HG02798 (cell line): ENCODE data around the gene TARBP2.
"Not testable (repeated sequence)": the region's sequence is repeated elsewhere in the genome, so short reads cannot be mapped to it uniquely, and the experiment has no call there.

ENCODE experiments used
- ATAC-seq: cut with Tn5 transposase; IDR thresholded peaks from one replicate; pipeline ENCODE4 v1.9.1; 2021; ENCODE audit warnings: mild to moderate bottlenecking; ENCODE audit not compliant: unreplicated experiment, poor library complexity

Gene TARBP2

DNA sequence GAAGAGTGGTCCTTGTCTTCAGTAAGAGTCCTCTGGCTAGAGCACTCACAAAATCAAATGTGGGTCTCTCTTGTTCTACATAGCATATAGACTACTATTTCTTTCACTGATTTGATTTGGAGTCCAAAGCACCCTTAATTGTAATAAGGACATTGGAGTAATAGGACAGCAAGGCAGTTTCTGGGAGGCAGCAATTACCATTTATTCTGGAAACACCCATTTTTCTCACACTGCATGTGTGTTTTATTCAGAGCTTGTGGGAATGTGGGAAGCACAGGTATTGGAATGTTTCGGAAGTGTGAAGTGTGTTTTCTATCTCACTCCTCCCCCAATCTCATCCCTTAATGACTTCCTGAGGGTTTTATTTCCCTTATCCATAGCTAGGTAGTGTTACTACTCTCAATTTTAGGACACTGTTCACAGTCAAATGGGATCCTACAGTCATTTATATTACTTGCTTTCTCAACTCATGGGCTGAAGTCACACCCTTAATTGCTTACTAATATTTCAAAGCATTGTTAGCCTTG, 29.0 kb upstream of the TARBP2 start:
- ATAC-seq = no peak

DNA sequence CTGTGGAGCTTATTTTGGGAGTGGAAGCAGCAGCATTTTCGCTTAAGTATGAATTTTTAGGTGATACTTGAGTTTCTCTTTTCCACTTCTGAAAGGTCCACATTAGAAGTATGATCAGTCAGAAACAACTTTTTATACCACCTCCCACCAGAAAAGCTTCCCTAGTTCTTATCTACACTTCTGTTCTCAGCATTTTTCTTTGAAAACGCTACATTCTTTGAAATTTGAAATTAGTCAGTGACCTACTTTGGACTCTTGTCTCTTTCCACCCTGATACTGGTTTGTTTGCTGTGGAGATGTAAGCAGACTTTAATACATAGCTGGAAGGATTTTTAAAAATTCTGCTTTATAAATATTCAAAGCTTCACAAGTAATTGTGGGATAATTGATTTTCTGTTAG, 27.0 kb upstream of the TARBP2 start:
- ATAC-seq = no peak

DNA sequence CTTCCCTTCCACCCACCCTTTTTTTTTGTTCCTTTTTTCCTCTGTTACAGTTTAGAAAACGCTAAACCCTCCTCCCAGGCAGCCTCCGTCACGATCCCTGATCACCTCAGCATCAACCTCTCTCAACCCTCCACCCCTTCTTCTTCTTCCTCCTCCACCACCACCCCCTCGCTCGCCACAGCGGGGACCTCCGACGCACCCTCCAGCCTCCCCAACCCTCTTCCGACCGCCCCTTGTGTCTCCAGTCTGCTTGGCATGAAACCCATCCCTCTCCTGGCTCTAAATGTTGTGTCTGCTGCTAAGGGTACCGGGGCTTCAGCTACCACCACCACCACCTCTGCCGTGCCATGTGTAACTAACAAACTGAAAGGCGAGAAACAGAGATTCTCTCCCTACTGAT, 26.3 kb upstream of the TARBP2 start:
- ATAC-seq = no peak

DNA sequence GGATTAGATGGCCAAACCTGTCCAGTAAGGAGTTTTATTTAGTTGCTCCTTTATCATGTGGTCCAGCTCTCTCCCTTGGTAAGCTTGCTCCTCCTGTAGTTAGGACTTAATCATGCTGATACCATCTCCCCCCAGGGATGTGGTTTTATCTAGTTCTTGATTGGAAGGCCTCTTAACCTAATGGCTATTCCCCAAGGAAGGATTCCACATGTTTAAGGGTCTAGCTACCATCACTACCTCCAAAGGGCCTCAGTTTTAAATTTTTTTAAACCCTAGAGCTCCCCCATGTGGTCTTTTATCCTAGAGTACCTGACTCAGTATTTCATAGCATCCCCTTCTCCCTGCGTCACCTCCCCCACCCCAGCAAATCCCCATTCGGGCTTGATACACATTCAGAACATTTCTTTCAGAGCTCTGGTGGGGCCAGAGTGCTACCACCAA, 24.3 kb upstream of the TARBP2 start:
- ATAC-seq = no peak

DNA sequence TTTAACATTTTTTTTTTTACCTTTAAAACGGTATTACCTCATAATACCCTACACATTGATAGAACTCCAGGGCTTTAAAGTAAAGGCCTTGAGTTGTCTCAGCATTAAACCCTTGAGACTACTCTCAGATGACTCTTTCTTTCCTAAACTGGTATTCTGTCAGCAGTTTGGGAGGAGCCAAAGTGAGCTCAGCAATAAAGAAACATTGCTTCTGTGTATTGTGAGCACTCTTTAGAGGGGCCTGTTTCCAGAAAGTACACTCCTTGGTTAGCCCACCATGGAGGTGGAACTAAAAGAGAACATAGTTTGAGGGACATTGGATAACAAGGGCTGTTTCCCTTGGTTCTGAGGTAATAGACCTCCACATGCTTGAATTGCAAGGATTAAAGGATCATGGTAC, 22.2 kb upstream of the TARBP2 start:
- no peak for ATAC-seq

DNA sequence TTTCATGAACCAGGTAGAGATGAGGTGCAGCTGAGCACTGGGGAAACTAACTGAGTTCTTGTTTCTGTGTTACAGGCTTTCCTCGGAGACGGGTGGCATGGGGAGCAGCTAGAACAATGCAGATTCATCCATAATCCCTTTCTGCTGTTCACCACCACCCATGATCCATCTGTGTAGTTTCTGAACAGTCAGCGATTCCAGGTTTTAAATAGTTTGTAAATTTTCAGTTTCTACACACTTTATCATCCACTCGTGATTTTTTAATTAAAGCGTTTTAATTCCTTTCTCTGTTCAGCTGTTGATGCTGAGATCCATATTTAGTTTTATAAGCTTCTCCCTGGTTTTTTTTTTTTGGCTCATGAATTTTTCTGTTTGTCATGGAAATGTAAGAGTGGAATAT, 21.8 kb upstream of the TARBP2 start:
- no peak for ATAC-seq

DNA sequence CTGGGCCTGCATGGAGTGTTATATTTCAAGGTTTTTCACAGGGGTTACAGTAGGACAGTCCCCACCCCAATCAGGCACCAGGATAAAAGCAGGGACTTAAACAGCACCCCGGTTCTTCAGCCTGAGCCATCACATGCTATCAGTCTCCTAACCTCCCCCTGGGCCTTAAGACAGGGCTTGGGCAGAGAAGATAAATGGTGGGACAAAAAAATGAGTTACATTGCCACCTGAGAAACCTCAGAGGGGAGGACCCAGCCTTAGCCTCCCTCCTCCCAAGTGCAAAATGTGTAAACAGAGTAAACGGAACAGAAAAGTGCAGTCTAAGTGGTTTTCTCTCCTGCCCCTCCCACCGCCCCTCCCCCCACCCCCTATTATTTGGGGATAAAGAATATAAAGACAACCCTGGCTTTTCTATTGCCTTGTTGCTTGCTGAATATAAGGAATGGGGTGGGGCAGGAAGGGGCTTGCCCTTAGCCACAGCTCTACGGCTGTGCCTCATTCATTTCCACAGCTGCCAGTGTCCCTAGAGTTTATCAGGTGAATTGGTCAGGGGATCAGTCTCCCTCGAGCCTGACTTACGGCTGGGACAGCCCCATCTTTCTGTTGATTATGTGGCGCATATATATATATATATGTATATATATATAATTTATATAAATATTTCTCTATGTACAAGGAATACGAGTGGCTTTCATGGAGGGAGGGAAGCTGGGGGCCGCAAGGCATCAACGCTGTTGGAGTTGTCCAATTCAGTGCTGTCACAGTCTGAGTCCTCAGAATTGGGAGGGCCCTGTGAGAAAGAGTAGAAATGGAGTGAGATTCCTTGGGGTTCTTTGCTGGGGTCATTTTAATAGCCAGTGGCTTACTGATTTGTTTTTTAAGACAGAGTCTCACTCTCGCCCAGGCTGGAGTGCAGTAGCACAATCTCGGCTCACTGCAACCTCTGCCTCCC, 20.3 kb upstream of the TARBP2 start:
- ATAC-seq = no peak

DNA sequence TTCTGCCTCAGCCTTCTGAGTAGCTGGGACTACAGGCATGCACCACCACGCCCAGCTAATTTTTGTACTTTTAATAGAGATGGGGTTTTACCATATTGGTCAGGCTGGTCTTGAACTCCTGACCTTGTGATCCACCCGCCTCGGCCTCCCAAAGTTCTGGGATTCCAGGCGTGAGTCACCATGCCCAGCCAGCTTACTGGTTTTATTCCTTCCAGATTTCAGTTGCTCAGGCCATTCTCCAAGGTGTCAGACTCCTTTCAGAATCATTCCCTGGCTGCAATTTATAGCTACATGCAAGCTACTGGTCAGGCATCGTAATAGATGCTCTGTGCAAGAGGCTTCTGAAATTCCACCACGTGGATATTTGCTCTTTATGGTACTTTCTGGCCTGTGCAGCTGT, 19.6 kb upstream of the TARBP2 start:
- not testable (repeated sequence) for ATAC-seq

DNA sequence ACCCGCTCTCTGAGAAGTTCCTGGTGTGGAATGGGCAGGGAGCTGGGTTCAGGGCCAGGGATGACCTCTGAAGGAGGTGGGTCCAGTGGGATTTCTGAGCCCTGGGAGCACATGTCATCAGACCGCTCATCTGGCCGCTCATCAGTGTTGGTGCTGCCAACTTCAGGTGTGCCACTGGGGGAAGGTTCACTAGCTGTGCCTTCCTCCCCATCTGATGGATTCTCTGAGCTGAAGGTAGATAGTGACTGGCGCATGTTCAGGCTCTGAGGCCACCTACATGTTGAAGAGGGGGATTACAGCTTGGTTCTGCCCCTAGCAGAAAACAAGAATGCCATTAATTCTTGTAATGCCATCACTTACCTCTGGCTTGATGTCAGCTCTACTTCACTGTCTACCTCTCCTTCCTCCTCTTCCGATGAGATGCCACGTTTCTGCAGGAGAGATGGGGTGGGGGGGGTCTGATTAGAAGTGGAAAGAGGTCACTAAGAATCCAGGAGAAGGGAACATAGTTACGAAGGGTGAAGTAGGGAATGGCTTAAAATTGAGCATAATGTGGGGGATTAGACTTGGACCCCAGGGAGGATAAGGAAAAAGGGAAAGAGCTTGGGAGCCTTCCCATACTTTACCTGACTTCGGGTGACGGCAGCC, 19.0 kb upstream of the TARBP2 start:
- no peak for ATAC-seq

DNA sequence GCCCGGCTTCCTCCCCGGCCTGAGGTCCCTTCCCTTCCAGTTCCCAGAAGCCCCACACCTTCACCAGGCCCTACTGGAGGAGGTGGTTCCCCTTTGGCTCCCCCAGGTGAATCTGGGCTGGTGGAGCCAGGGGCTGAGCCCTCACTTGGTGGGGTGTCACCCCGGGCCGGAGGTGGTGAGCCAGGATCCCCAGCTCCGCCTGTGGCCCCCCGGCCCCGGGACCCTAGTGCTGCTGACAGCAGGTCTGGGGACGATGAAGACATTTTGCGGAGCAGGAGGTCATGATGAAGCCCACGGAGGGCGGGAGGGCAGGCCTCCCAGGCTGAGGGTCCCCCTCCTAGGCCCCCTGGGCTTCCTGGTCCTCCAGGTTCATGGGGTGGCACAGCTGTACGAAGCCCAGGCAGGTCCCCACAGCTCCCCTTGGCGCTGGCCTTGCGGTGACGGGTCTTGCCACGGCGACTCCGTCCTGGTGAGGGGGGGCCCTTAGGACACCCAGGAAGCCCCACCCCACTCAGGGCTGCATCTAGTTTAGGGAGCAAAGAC, 18.4 kb upstream of the TARBP2 start:
- no peak for ATAC-seq

DNA sequence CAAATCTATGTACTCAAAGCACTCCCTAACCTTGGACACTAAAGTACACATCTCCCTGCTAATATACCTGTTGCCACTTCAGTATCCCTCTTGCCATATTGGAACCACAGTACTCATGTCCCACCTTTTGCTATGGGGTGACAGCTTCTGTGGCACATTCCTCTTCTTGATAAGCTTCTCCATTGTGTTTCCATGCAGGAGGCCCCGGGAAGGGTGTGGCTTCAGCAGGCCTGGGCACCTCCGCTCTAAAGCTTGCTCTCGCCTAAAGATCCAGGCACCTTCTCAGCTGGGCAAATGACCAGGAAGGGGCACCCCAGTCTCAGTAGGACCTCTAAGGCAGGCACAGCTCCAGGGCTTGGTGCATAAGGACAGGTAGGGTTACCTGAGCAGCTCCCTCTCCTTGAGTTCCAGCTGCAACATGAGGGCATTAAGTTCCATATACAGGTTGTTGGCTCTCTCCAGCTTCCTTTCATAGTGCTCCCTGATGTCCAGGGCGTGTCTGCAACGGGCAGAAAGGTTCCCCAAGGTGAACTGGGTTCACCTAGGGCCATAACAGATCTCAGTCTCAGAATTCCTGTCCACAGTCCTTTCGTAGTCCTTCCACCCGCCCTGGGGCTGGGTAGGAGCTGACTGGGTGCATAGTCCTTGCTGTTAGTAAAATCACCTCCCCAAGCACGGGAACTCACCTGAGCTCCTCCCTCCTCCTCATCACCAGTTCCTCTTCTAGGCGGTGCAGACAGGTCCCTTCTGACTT, 17.7 kb upstream of the TARBP2 start:
- no peak for ATAC-seq

DNA sequence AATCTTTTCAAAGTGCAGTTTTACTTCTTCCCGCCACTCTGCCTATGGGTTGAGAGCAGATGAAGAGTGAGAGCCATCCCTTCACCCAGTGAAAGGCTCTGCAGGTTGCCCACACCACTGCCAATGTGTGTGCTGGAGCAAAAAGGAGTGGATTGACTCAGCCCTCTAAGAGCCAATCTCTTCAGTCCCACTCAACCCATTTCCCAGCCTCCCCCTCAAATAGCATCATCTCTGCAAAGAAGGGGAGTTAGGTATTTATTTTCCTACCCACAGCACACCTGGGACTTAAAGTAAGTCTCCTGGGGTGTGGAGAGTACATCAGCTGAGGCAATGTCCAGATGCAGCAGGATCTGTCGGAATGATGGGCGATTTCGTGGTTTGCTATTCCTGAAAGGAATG, 17.1 kb upstream of the TARBP2 start:
- ATAC-seq = no peak

DNA sequence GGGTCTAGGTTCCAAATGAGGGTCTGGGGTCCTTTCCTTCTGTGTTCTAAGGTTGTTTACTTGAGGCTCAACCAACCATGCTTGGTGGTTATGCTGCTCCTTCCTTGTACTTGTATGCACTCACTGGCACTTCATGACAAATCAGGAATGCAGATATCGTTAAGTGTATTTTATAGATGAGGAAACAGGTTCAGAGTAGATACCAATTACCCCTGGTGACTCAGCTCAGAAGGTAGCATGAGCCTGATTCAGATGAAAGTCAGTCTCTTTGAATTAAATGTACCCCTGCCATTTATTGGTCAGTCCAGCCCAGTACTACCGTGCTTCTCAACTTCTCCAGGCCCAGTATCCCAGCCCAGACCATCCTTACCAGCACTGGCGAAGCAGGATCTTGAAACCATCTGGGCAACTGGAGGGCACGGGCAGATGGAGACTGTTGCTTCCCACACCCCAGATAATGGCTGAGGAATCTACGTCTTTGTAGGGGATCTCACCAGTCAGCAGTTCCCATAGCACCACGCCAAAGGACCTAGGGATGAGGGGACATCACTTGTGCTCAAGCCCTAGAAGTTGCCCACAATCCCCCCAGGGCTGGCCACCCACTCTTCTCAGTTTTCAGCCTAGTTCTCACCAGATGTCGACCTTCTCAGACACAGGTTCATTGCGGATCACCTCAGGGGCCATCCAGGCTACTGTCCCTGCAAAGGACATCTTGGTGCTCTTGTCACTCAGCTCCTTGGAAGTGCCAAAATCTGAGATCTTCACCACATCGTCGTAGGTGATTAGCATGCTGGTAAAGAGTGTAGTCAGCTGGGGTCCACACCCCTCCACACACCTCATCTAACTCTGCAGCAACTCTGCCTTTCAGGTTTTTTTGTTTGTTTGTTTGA, 16.2 kb upstream of the TARBP2 start:
- no peak for ATAC-seq

DNA sequence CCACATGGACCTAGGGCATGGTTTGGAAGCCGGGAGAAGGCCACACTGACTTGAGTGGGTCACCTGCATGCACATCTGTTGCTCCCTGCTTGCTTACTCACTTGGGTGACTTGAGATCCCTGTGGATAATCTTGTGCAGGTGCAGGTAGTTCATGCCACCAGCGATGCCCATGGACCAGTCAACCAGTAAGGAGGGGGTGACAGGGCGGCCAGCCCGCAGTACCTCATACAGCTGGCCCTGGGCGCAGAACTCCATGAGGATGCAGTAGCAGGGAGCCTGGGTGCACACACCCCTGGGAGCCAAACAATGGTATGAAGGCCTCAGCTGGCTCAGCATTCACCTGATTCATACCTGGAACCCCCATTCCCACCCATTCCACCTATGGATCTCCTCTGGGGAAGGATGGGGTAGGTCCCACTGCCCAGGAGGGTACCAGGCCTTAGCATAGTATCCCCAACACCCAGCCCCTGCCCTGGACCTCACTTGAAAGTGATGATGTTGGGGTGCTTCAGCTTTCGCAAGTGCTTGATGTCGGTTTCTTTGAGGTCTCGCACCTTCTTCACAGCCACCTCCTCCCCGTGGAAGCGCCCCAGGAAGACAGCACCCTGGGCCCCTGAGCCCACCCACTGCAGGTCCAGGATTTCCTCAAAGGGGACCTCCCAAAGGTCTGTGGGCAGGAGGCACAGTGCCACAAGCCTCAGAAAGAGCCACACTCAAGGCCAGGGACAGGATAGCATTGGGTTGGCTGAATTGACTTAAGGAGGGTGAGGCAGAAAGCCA, 14.9 kb upstream of the TARBP2 start:
- no peak for ATAC-seq

DNA sequence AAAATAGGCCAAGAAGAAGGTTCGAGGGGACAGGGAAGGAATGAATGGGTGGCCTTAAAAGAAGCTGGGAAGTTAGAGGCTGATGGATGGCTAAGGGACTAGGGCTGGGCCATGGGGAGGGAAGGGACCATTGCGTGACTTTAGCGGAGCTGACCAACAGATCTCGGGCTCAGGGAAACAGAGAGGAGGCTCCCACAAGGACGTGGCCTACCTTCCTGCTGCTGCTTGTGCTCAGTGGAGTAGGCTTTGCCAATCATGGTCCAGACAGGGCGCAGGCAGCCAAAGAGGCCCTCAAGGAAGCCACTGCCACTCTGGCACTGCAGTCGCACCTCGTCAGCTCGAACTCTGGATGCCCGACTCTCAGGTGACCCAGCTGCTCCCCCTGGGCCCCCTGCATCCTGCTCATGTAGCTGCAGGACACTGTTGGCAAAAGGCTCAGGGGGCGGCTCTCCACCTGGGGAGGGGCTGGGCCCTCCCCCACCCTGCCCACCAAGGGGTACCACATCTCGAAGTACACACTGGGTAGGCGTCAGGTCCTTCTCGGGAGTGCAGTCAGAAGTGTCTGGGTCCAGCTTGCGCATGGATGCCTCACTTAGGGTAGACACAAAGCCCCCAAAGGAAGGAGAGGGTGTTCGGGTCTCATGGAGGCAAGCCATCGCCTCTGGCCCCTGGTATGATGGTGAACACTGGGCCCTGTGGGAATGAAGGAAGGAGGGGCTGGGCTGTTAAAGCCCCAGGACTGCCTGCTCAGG, 14.2 kb upstream of the TARBP2 start:
- ATAC-seq = no peak

DNA sequence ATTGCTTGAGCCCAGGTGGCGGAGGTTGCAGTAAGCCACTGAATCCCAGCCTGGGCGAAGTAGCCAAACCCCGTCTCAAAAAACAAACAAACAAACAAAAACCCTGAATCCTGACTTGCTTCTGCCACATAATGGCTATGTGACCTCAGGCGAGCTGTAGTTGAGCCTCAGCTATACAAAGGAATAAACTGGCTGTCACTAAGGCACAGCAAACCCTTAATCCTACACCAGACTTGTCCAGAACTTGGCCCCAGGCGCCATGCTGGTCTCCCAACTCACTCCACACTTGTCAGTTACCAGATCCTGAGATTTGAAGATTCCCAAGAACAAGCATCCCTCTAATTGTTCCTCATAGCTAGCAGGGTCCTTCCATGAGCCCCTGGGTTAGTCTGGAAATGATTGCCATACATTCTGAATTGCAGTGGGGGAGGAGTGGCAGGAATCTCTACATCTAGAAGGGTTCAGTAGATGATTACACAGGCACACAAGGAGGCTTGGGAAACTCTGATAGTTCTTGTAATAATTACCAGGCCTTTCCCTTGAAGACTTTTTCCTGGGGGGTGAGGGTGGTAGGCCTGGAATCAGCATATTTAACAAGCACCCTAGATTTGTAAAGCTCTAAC, 11.7 kb upstream of the TARBP2 start:
- ATAC-seq = no peak

DNA sequence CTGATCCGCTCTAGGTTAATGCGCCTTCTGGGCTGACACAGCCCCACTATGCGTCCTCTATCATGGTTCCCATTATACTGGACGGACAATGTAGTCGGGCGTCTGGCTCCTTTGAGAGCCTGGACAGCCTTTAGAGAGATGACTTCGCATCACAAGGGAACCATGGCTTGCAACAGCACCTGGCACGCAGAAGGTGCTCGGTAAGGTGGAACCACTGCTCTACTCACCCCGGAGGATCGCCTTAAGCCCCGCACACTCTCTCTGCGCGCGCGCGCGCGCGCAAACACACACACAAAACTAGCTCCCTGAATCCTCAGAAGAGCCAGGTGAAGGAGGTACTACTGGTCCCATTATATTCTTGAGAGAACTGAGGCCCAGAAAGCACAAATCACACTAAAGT, 8.9 kb upstream of the TARBP2 start:
- no peak for ATAC-seq
